ENCODE data around the gene ECE1.

ECE1 gene

GRCh38 chr1:21325231-21325718, 35.0 kb upstream of the ECE1 start:
- DNase-seq (ENCODE audit: low spot score): peak; percentile 48

- no peak for DNase-seq (ENCODE audit: low spot score)
Measured at GRCh38 chr1:21324368-21325141, 34.3 kb upstream of the ECE1 start.

GRCh38 chr1:21323091-21323490, 32.8 kb upstream of the ECE1 start:
- no peak for DNase-seq (ENCODE audit: low spot score)

GRCh38 chr1:21322681-21323016, 32.4 kb upstream of the ECE1 start:
- no peak for DNase-seq (ENCODE audit: low spot score)

GRCh38 chr1:21321963-21322680, 31.9 kb upstream of the ECE1 start:
- DNase-seq (ENCODE audit: low spot score): no peak

GRCh38 chr1:21320410-21321108, 30.3 kb upstream of the ECE1 start:
- DNase-seq (ENCODE audit: low spot score): no peak

GRCh38 chr1:21319447-21320407, 29.5 kb upstream of the ECE1 start:
- no peak for DNase-seq (ENCODE audit: low spot score)

- no peak for DNase-seq (ENCODE audit: low spot score)
Measured at GRCh38 chr1:21318714-21319159, 28.5 kb upstream of the ECE1 start.

- no peak for DNase-seq (ENCODE audit: low spot score)
Measured at GRCh38 chr1:21318057-21318713, 27.9 kb upstream of the ECE1 start.

GRCh38 chr1:21317690-21318043, 27.4 kb upstream of the ECE1 start:
- no peak for DNase-seq (ENCODE audit: low spot score)

- no peak for DNase-seq (ENCODE audit: low spot score)
Measured at GRCh38 chr1:21317035-21317689, 26.9 kb upstream of the ECE1 start.

GRCh38 chr1:21314743-21315396, 24.6 kb upstream of the ECE1 start:
- DNase-seq (ENCODE audit: low spot score): no peak

GRCh38 chr1:21313886-21314721, 23.8 kb upstream of the ECE1 start:
- no peak for DNase-seq (ENCODE audit: low spot score)

- DNase-seq (ENCODE audit: low spot score): no peak
Measured at GRCh38 chr1:21313203-21313885, 23.1 kb upstream of the ECE1 start.

- DNase-seq (ENCODE audit: low spot score): no peak
Measured at GRCh38 chr1:21312407-21312992, 22.2 kb upstream of the ECE1 start.

GRCh38 chr1:21311016-21311415, 20.8 kb upstream of the ECE1 start:
- DNase-seq (ENCODE audit: low spot score): no peak

GRCh38 chr1:21308847-21309652, 18.8 kb upstream of the ECE1 start:
- DNase-seq (ENCODE audit: low spot score): no peak
